T-helper 1 cell (primary cell): Measurements from ENCODE around the gene ARMC10.
"Not testable (repeated sequence)": the region's sequence is repeated elsewhere in the genome, so short reads cannot be mapped to it uniquely, and the experiment has no call there.

ENCODE experiments used
- DNase-seq, 5 donors: peaks; one replicate each; pipeline ENCODE4 v3.0.0-alpha.2; 2012 to 2020

ARMC10 gene

DNA sequence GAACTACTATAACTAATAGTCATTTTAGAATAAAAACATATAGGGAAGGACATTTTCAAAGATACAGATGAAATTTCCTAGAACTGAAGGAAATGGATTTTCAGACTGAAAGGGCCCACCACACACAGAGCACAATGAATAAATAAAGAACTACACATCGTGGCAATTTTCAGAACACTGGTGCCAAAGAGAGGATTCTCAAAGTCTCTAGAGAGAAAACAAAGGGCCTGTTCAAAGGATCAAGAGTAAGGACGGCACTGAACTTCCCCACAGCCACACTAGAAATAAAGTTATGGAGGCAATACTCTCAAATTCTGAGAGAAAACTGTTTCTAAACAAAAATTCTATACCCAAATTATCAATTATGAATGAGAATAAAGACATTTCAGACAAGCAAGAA is 52.1 kb downstream of the ARMC10 start:
- no peak for DNase-seq

DNA sequence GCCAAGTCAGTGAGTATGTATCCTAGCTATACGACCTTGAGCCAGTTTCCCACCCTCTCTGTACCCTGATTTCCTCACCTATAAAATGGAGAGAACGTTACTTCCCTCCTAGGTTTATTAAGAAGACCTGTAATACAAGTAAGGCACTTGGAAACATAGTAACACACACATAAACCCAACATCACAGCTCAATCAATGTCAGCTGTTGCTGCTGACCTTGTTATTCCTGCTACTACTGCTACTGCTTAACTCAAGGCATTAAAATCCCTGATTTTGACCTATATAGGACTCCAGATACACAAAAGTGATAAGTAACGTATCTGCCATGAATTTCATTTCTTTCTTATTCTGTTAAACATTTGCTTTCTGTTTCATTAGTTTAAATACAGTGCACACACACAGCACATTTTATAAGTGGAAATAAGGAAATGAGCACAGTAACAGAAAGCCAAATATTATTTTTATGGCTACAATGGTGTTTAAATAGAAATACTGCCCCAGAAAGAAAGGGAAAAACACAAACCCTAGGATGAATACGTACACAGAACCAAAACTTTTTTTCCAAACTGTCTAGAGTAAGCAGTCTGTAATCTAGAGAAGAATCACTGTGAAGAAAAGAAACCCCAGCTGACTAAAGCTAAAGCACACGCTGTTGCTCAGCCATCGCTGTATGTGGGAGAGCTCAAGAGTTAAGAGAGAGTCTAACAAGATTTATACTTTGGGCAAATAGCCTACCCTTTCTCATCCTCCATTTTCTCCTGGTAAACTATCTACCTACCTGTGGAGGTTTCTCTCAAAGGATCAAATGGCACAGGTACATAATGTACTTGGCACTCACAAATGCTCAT is 55.0 kb downstream of the ARMC10 start:
- no peak for DNase-seq

DNA sequence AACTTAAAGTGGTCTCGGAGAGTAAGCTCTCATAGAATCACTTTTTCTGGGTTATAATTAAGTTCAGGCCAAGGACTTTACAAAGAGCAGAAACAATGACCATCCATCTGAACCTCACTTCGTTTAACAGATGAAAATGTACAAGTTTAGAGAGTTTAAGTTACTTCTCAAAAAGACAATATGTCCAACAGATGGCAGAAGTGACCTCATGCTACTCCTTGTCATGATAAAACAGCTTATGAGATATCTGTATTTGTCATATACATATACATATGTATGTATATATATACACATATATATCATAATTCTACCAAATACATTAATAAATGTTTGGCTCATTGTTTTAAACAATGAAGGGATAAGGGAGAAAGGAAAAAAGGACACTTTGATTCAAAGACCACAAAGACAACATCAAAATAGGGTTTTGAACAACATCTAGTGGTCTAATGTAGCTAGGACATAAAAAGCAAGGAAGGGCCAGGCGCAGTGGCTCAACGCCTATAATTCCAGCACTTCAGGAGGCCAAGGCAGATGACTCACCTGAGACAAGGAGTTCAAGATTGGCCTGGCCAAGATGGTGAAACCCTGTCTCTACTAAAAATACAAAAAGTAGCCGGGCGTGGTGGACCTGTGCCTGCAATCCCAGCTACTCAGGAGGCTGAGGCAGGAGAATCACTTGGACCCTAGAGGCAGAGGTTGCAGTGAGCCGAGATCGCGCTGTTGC is 56.1 kb downstream of the ARMC10 start:
- DNase-seq, result no peak

DNA sequence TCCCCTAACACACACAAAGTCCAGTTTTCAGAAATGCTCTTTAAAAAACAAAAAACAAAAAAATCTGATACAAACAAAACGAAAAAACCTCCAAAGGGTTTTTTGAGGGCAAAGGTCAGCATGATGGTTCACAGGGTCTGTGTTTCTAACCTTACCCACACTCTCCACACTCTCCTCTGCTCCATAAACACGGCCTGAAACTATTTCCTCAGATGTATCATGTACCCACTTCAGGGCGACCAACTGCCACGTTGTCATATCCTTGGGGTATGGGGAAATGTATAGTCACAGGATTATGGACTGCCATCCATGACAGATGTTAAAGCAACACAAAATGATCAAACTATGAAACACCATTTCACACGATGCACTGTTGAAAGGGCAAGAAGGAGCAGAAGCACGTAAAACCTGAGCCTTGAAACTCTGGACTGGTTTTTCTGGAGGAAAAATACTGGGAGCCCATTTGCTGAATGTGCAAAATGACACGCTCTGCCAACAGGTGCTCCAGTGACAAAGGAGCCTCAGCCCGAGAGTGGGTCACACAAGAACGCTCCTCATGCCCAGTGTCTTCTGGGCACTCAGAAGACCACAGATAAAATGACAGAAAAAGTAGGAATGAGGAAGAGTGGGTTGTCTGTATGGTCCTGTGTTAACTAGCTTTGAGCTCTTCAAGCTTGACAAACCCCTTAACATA is 58.2 kb downstream of the ARMC10 start:
- DNase-seq, result no peak

DNA sequence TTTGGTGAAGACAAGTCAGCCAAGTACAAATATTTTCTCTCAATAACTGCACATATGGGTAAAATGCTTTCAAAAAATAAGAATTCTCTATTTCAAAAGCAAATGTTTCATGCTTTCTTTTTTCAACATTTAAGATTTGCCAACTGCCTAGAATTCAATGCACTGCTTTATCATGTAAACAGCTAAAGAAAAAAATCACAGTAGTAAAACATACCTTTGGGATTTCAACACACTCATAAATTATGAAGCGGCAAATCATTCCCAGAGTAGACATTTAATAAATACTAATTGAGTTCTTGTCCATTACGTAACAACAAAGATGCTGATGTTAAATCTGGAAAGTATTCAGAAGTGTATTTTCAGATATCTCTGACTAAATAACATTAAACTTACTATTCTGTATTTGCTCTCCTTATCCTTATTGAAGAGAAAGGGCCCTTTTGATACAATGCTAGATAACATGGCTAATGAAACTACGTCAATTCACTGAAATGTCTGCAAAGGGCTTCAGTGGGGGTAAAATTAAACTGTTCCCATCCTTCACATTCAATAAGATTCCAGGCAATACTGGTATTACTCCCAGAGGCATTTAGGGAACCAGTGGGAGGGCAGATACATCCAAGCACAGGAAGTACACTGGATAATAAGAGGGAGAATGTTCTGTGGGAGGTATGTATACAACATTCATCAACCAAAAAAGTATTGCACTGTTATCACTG is 60.1 kb downstream of the ARMC10 start:
- DNase-seq, result no peak

DNA sequence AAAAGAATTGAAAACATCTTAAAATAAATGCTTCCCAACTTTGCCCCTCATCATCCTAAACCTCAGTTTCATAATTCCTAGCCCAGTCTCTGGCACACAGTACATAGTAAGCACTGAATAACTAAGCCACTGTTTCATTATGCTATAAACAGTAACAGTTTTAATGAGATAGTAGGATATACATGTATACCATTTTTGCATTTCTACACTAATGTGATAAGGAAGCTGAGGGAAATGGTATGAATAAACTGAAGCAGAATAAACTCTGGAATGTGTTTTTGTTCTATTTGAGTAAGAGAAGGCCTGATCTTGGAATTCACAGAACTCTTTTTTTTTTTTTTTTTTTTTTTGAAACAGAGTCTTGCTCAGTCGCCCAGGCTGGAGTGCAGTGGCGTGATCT is 65.1 kb downstream of the ARMC10 start:
- no peak for DNase-seq

DNA sequence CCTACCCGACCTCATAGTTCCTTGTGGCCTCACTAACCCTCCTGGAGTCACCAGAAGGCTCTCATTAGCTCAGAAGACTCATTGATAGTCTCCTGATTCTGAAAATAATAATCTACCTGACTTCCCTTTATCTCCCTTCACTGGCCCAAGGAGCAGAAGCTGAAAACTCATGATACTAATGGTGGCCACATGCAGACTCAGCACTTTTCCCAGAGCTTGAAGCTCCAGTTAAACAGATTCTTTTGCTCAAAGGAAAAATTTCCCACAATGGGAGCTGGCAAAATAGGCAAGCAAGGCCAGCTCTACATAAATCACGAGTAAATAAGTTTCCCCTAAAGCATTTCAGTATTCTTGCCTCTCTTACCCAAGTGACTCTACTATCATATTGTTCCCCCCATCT is 65.7 kb downstream of the ARMC10 start:
- no peak for DNase-seq

DNA sequence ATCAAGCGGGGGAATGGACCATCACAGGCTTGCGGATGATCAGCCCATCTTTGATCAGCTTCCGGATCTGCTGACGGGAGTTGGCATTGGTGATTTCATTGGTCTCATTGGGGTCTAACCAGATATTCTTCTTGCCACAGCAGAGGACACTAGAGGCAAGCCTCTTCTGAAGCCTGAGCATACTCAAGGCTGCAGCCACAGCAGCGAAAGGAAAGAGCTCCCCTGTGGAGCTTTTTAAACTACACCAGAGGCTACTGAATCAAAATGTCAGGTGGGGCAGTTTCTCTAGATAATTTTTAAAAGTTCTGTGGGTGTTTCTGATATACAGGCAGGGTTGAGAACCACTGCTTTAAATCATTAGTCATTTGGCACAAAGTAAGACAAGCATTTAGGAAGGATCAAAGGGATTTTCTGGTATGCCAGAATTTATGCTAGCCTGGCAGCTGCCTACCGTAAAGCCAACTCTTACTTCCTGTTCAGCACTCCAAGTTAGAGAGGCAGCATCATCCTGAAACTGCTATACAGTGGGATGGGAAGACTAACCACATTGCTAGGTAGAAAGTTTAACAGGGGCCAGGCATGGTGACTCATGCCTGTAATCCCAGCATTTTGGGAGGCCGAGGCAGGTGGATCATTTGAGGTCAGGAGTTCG is 66.9 kb downstream of the ARMC10 start:
- DNase-seq, result no peak

DNA sequence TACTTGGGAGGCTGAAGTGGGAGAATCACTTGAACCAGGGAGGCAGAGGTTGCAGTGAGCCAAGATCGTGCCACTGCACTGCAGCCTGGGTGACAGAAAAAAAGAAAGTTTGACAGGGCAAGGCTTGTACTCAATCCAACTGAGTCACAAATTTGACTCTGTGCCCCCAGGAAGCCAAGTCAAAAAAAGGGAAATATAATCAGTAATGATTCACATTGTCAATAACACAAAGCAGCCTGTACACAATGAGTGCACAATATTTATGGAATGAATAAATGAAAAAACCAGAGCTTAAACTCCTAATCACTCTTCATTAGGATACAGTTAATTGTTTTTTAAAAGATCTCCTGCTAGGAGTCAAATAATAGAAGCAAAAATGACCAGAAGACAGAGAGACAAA is 67.6 kb downstream of the ARMC10 start:
- no peak for DNase-seq

DNA sequence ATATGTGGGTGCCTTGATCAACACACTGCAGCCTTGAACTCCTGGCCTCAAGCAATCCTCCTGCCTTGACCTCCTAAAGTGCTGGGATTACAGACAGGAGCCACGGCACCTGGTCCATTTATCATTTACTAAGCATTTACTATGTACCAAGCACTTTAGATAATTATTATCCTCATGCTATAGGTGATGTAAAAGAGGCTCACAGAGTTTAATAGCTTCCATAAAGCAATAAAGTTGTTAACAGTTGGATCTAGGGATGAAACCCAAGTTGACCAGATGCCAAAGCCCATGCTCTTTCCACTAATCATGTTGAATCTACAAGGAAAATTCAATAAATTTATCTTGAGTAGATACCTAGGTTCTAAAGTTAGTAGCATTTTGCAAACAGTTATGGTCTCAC is 68.9 kb downstream of the ARMC10 start:
- no peak for DNase-seq

DNA sequence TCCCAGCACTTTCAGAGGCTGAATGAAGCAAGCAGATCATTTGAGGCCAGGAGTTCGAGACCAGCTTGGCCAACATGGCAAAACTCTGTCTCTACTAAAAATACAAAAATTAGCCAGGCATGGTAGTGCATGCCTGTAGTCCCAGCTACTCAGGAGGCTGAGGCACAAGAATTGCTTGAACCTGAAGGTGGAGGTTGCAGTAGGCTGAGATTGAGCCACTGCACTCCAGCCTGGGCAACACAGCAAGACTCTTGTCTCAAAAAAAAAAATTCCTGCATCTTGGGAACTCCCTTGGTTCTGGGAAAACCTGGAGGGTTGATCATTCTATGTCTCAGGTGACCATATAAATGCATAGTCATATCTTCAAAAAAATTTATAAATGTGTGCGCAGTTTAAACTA is 69.8 kb downstream of the ARMC10 start:
- DNase-seq, result not testable (repeated sequence)

DNA sequence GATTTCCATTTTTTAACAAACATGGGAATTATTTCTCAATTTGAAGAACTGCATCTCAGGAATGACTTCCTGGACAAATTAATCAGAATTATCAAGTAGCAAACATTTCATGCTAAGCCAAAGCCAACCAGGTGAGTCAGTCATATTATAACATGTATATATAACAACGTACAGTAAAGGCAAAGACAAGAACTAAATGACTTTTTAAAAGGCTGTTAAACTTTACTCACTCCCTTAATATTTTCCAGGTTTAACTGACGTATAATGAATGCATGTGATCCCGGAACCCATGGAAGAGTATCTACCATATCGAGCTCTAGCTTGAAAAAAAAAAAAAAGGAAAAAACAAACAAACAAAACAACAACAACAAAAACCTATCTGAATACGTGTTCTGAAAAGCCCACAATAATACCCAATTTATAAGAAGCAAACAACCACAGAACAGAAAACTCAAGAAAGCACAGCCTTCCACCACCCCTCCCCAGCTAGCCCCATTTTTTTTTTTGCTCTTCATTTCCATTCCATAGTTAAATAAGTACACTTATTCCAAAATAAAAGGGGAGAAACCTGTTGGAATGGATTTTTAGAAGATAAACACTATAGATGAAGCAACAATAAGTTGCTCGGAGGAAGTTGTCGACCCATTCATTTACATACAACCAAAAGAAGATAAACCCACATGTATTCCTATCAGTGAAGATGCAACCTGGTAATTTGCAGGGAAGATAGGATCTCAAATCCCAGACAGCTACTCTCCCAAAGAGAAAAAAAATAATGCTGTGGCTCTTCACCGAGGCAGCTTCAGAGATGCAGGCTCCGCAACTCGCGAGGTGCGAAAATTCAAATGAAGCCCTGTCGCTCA is 73.4 kb downstream of the ARMC10 start:
- peak in 1 of 5 donors; percentile 3 for DNase-seq
